ENCODE measurements around the gene SMIM1. TPM values are rescaled to one million over a fixed set of nuclear protein-coding genes. Genes with fewer than 3 reads are reported as not detected.

SMIM1 gene
- total RNA-seq, 2 experiments from 2014 or later = 3.8 to 4.3 TPM

DNA sequence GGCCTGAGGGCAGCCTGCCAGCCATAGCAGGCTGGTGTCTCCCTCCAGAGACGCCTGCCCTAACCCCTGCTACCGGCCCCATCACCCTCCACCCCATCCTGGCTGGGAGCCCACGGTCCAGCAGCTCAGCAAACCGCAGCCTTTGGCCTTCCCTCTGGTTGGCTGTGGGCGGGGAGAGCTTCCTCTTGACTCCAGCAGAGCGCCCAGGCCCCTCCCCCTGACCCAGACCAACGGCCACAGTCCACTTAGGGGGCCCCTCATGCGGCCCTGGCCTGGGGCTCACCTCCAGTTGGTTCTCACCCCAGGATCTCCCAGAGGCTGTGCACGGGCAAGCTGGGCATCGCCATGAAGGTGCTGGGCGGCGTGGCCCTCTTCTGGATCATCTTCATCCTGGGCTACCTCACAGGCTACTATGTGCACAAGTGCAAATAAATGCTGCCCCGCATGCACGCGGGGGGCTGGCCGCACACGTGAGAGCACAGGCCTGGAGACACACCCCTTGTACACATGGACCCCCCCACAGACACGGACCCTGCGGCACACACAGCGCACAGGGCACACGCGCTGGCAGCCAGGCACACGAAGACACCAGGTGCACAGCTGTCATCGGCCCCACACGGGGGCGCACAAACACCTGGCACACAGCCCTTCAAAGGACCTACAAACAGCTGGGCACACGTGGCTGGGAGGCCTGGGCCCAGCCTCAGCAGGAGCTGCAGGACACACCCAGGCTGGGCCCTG lies 3.1 kb downstream of the SMIM1 start:
- POLR2A ChIA-PET = no interaction called here
- no peak overlapping the region for H2AFZ ChIP-seq (ENCODE audit: low read length)
- no peaks in the 10 kb centered on the region for H3K9me3 ChIP-seq (ENCODE audit: low read length)
- H3K4me1 ChIP-seq (ENCODE audit: insufficient read depth, low read length, poor library complexity, severe bottlenecking) = peaks cover 22% of the 10 kb centered on the region
- H3K36me3 ChIP-seq (ENCODE audit: insufficient read depth, low read length) = peaks cover 22% of the 10 kb centered on the region
- BruUV-seq (replicated peaks) = no TSS peak
- no peaks in the 10 kb centered on the region for H3K9me2 ChIP-seq (ENCODE audit: insufficient read depth, low read length)
- no peak overlapping the region for H3K4me3 ChIP-seq (ENCODE audit: low read depth, low read length, poor library complexity, severe bottlenecking)
- TF ChIP-seq, protein P1, sequence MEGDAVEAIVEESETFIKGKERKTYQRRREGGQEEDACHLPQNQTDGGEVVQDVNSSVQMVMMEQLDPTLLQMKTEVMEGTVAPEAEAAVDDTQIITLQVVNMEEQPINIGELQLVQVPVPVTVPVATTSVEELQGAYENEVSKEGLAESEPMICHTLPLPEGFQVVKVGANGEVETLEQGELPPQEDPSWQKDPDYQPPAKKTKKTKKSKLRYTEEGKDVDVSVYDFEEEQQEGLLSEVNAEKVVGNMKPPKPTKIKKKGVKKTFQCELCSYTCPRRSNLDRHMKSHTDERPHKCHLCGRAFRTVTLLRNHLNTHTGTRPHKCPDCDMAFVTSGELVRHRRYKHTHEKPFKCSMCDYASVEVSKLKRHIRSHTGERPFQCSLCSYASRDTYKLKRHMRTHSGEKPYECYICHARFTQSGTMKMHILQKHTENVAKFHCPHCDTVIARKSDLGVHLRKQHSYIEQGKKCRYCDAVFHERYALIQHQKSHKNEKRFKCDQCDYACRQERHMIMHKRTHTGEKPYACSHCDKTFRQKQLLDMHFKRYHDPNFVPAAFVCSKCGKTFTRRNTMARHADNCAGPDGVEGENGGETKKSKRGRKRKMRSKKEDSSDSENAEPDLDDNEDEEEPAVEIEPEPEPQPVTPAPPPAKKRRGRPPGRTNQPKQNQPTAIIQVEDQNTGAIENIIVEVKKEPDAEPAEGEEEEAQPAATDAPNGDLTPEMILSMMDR (conservative IDR thresholded peaks at IDR 0.05; ENCODE audit: low read length) = peak; percentile 87
- TF ChIP-seq EZH2phosphoT487 (IDR thresholded peaks at IDR 0.05; ENCODE audit: borderline replicate concordance, low read depth, low read length) = no peak
- no peak overlapping the region for H3K27ac ChIP-seq (ENCODE audit: low read depth, low read length, poor library complexity, severe bottlenecking)
- no peaks in the 10 kb centered on the region for H3K79me2 ChIP-seq (ENCODE audit: insufficient read depth, low read depth, low read length)
- DNase-seq (ENCODE audit: low spot score) = peak; percentile 88
- CTCF ChIA-PET (ENCODE audit: unreplicated experiment) = no interaction called here
- intact Hi-C loops (cut with micrococcal nuclease; ENCODE audit: unreplicated experiment) = loop anchor here (1.0 kb wide), 1 partner anchor 22 kb away; no protein-coding TSS in a partner anchor
- H3K4me2 ChIP-seq (ENCODE audit: low read length) = peak overlapping the region; percentile 8; the same call in 1 of the 2 replicates
- H4K20me1 ChIP-seq (ENCODE audit: insufficient read depth, low read length) = no peaks in the 10 kb centered on the region

DNA sequence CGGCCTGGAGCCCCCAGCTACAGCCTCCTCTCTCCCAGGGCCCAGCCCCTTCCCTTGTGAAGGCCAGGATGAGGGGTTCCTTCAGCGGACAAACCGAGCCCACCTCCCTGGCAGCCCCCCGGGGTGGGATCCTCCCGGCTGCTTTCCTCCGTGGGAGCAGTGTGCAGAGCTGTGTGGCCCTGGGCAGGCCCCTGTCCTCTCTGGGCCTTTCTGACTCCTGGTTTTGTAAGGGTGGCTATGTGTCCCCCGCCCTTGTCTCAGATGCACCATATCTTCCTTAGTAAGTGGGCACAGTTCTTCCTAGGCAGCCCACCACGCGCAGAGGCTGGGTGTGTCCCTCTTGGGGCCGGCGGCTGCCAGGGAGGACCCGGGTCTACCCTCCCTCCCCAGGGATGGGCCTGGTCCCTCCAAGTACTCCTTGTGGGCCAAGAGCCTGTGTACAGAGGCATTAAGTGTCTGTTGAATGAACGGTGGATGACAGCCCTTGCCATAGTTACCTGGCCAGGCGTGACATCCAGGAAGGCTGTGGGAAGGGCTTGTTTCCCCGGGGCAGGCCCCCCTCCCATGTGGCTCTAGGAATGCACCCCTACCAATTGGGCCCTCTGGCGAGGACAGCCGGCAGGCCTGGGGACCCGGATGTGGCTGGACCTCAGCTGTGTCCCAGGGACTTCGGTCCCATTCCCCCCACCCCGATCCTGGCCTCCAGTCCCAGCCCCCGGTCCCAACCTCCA lies 3.8 kb downstream of the SMIM1 start:
- TF ChIP-seq, protein P1 (conservative IDR thresholded peaks at IDR 0.05; ENCODE audit: low read length) = peak; percentile 45; the same call in 1 of the 2 replicates
- no peak for TF ChIP-seq EZH2phosphoT487 (IDR thresholded peaks at IDR 0.05; ENCODE audit: borderline replicate concordance, low read depth, low read length)
- Histone ChIP-seq H3K9me2 (ENCODE audit: insufficient read depth, low read length) (no peaks in the 10 kb centered on the region), H3K9me3 (ENCODE audit: low read length) (no peaks in the 10 kb centered on the region), H3K4me1 (ENCODE audit: insufficient read depth, low read length, poor library complexity, severe bottlenecking) (peaks cover 20% of the 10 kb centered on the region), H3K27ac (ENCODE audit: low read depth, low read length, poor library complexity, severe bottlenecking) (no peak overlapping the region), H2AFZ (ENCODE audit: low read length) (no peak overlapping the region), H4K20me1 (ENCODE audit: insufficient read depth, low read length) (no peaks in the 10 kb centered on the region), H3K4me3 (ENCODE audit: low read depth, low read length, poor library complexity, severe bottlenecking) (no peak overlapping the region), H3K4me2 (ENCODE audit: low read length) (no peak overlapping the region), H3K79me2 (ENCODE audit: insufficient read depth, low read depth, low read length) (no peaks in the 10 kb centered on the region), H3K36me3 (ENCODE audit: insufficient read depth, low read length) (peaks cover 29% of the 10 kb centered on the region)
- CTCF ChIA-PET (ENCODE audit: unreplicated experiment) = no interaction called here
- no peak for DNase-seq (ENCODE audit: low spot score)
- BruUV-seq (replicated peaks) = no TSS peak
- intact Hi-C loops (cut with micrococcal nuclease; ENCODE audit: unreplicated experiment) = loop anchor here (1.0 kb wide), 1 partner anchor 21 kb away; no protein-coding TSS in a partner anchor
- POLR2A ChIA-PET = no interaction called here

Measured in OCI-LY7 (cell line).